ENCODE measurements around the gene RNF113A.
"Not testable (repeated sequence)": the region's sequence is repeated elsewhere in the genome, so short reads cannot be mapped to it uniquely, and the experiment has no call there.

Gene RNF113A

DNA sequence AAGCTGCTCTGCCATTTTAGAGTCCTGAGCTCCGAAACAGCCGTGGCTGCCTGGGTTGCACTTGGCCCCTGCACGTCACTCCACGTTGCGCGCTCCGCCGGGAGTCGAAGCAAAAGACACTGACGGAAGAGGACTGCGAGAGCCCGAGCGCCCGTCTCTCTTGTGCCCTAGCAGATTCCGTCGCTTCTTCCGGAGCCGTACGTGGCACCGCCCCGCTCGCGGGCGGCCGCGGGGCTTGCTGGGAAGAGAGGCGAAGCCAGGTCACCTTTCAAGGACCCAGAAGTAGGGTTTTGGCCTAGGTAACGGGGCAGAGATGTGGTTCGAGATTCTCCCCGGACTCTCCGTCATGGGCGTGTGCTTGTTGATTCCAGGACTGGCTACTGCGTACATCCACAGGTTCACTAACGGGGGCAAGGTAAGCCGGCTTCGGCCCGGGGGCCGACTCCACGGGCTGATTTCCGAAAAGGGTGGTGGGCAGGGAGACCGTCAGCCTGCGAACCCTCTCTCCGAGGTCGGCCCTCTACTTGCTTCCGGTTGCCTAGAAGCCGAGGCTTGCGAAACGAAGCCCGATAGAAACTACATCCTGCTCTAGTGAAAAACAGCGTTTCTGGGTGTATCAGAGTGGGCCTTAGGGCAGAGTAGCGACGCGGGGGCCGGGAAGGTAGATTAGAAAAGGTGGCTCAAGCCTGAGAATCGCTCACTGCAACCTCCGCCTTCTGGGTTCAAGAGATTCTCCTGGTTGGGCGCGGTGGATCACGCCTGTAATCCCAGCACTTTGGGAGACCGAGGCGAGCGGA is at the start of gene RNF113A, which contains the start of gene NDUFA1:
RNF113A (minus strand) TSS at position 135 of the 797 bp plus-strand sequence; CDS start at position 15, 120 bp downstream.
NDUFA1 (plus strand) TSS at position 234 of the 797 bp plus-strand sequence; CDS start at position 314, 80 bp downstream.
- DNase-seq, result peak; percentile 81

DNA sequence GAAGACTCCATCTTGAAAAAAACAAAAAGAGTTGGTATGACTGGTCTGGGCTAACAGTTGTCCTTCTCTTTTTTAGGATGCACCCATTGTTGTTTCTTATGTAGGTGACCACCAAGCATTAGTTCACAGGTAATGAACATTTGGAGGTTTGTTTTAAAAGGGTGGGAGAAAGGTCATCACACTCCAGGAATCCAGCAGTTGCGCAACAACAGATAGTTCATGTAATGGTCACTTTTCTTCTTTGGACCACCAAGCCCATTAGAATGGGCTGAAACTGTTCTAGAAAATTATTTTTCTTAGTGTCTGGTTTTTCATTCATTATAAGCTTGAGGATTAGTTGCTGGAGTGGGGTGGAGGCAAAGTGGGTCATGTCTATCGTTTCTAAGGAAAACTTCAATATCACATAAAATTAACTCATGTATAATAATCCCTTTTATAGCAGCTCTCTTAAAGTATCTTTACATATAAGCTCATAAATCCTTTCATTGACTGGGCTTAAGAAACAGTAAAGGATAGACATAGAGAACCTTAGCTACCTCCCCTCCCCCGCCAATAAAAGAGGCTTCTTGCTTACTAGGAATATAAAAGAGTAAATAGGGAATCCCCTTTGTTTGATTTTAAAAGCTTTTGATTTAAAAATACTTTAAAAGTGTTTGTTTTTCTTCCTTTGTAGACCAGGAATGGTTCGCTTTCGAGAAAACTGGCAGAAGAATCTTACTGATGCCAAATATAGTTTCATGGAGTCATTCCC is 48.5 kb upstream of the RNF113A start:
- no peak for DNase-seq

DNA sequence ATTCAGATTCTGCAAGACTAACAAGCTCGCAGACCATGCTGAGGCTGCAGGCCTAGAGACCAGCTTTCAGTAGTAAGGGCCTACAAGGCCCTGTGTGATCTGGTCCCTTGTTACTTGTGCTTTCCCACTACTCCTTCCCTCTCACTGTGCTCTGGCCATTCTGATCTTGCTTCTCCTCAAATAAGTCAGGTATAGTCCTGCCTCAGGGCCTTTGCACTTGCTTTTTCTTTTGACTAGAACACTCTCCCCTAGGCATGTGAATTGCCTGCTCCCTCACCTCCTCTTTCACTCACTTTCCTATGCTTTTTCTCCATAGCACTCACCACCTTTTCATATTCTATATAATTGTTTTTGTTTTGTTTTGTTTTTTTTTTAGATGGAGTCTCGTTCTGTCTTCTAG is 46.3 kb upstream of the RNF113A start:
- DNase-seq, result no peak

DNA sequence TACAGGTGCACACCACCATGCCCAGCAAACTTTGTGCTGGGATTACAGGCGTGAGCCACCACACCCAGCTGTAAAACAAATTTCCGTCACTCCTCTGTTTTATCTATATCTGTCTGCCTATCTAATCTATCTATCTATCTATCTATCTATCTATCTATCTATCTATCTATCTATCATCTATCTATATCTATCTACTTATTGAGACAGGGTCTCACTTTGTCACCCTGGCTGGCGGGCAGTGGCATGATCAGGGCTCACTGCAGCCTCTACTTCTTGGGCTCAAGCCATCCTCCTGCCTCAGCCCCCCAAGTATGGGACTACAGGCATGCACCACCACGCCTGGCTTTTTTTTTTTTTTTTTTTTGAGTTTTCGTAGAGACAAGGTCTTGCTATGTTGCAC is 44.8 kb upstream of the RNF113A start:
- DNase-seq, result no peak

DNA sequence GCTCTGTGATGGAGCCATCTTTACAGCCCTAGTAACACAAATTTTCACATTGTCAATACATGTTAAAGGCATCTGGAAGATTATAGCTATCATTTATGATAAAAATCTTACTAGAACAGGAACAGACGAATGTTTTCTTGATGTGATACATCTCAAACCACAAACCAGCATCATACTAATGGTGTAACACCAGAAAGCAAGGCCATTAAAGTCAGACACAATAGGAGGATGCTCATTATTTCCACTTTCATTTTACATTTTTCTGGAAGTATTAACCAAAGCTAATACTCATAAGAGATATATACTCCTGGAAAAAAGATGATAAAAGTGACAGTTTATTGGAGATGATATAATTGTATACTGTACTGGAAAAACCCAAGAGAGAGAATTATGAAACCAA is 29.4 kb upstream of the RNF113A start:
- DNase-seq, result no peak

DNA sequence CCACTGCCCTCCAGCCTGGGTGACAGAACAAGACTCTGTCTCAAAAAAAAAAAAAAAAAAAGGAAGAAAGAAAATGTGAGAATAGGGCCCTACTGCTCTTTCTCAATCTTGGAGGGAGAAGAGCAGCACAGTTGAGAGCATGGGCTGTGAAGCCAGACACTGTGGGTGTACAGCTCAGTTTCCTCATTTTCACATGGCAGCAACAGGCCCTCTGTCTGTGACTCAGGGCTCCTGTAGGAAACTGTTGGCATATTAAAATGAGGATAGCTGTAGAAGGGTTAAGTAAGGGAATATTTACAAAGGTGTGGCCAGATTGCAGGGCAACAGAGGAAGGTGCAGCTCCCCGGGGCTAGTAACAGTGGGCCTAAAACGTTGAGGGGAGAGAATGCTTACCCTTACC is 27.6 kb upstream of the RNF113A start:
- peak; percentile 89 for DNase-seq

DNA sequence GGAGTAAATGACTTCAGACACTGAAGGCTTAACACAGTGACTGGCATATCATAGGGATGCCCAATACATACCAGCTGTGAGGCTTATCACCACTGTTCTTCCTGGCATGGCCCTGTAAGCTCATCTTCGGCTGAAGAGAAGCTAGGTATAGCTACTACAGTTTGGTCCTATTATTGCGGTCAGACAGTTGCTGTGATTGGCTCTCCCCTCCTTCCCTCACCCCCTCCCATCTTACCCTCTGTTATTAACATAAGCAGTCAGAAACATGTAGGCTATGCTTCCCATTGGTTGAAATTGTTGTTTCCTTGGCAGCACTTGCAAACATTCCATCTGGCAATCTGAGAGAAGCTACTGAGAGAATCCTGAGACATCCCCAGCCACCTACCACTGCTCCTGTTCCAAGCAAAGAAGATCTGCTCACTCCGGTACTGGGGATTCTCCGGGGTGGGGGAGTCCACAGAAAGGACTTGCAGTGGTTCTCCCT is 24.4 kb upstream of the RNF113A start, which contains the start of gene AKAP14:
AKAP14 (plus strand) TSS at position 51 of the 484 bp plus-strand sequence. CDS start 7,331 bp downstream, outside the sequence.
- no peak for DNase-seq

DNA sequence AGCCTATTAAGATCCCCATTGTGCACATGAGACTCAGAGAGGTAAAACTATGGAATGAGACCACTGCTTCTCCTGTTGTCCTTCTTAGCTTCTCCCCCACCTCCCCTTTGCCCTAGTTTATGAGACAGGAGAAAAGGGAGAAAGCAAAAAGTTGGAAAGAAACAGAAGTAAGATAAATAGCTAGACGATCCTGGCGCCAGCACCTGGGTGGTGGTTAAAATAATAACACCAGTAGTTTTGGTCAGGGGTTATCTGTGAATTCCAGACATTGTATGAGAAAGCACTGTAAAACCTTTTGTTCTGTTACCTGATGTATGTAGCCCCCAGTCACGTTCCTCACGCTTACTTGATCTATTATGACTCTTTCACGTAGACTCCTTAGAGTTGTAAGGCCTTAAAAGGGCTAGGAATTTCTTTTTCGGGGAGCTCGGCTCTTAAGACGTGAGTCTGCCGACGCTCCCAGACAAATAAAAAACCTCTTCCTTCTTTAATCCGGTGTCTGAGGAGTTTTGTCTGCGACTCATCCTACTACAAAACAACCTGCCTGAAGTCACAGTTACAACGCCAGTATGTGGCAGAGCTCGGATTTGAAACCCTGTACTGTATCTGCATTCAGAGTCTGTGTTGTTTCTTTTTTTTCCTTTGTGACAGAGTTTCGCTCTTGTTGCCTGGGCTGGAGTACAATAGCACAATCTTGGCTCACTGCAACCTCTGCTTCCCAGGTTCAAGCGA is 20.6 kb upstream of the RNF113A start:
- not testable (repeated sequence) for DNase-seq

DNA sequence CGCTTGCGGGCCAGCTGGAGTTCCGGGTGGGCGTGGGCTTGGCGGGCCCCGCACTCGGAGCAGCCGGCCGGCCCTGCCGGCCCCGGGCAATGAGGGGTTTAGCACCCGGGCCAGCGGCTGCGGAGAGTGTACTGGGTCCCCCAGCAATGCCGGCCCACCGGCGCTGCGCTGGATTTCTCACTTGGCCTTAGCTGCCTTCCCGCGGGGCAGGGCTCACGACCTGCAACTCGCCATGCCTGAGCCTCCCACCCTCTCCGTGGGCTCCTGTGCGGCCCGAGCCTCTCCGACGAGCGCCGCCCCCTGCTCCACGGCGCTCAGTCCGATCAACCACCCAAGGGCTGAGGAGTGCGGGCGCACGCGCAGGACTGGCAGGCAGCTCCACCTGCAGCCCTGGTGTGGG is 19.1 kb upstream of the RNF113A start:
- DNase-seq, result not testable (repeated sequence)

DNA sequence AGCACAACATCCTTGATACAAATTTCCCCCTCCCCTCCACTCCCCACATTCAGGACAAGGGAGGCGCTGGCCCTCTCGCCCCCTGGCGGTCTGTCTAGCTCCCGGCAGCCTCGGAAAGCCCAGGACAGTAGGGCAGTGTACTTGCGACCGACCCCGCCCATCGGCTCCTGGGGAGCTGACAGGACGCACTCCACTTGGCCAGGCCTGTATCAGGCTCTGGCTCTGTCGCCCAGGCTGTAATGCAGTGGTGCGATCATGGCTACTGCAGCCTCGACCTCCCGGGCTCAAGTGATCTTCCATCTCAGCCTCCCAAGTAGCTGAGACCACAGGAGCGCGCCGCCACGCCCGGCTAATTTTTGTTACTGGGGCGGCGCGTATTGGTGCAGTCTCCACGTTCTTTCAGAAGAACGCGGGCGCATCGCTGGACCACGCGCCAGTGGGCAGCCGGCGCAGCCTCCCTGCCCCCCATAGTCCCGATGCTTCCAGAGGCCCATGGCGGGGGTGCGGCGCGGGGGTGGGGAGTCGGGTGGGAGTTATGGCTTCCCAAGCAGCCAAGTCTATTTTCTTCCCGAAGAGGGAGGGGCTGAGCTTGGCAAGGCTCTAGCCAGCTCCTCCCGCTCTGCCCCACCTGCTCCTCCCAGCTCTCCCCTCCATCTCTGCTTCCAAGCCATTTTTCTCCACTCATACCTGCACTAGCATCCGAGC is 16.3 kb upstream of the RNF113A start:
- DNase-seq, result no peak

DNA sequence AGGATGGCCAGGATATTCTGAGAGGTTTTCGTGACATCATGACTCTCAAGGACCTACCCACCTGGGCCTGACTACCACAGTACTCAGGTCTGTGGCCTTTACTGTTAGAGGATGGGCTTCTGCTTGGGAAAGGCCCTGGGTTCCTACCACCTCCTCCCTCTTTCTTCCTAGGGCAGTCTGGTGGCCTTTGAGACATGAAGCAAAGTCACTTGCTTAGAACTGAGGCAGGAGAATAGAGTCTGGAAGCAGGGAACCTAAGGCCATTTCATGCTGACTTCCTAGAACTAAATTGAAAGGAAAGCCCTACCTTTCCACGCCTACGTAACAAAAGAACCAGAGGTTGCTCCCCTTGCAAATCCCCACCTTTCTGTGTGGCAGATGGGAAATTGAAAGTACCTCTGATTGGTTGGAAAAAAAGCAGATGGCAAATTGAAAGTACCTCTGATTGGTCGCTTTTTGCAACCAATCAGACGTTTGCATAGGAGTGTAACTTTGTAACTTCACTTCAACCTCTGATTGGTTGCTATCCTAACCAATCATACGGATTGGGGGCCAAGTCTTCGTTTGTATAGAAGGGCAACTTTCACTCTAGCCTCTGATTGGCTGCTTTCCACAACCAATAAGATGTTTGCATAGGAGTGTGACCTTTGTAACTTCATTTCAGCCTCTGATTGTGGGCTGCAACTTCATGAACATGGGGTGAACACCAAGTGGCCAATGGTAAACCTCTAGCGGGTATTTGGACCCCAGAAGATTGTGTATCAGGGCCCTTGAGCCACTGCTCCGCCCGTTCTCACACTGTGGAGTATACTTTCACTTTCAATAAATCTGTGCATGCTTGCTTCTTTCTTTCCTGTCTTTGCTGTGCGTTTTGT is 14.3 kb upstream of the RNF113A start:
- peak; percentile 3 for DNase-seq

DNA sequence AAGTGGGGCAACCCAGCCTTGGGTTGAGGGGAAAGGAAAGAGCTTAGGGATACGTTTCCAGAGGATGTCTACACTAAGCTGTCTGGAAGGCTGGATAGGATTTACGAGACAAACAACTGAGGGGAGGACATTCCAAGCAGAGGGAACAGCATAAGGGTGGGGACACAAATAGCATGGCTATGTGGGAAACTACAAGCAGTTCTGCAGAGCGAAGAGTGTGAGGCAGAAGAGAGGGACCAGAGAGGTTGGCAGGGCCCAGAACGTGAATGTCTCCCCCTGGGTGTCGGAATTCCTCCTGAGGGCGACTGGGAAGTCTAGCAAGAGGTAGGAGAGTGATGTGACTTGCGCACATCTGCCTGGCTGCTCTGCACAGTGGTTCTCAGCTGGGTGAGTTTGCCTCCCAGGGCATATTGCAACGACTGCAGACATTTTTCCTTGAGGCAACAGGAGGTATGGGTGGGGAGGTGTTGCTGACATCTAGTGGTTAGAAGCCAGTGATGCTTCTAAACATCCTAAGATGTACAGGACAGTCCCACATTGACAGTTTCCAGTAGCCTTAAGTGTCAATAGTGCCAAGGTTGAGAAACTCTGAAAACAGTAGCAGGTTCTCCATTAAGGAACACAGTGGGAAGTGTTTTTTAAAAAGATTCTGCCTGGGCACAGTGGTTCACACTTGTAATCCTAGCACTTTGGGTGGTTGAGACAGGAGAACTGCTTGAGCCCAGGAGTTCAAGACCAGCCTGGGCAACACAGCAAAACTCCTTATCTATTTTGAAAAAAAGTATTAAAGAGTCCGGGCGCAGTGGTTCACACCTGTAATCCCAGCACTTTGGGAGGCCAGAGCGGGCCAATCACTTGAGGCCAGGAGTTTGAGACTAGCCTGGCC is 9.3 kb upstream of the RNF113A start:
- peak; percentile 52 for DNase-seq

DNA sequence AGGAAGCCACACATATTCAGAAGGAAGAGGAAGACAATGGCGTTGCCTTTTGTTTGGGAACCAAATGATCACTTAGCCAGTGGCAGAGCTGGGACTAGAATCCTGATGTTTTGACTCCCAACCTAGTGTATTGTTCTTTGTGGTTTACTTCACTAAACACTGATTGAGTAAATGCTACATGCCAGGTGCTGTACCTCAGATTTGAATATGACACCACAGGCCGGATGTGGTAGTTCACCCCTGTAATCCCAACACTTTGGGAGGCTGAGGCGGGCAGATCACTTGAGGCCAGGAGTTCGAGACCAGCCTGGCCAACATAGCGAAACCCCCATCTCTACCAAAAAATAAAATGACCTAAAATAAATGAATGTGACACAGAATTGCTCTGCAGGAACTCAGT is 8.5 kb upstream of the RNF113A start:
- DNase-seq, result no peak

DNA sequence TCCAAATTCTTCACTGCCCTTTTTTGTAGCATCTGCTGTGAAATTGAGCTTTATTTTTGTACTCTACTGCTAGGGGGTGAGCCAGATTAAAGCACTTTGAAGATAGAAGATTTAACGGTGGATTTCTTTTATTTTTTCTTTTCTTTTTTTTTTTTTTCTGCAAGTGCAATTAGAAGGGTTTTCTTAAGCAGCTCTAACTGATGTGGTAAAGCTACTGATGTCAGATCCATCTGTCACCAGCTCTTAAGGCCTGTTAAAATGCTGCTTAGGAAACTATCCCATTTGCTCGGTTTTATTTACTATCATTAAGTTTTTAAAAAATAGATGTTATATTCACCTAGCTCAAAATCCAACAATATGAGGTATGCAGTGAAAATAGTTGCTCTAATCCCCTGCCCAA is 7.2 kb upstream of the RNF113A start:
- DNase-seq, result no peak

DNA sequence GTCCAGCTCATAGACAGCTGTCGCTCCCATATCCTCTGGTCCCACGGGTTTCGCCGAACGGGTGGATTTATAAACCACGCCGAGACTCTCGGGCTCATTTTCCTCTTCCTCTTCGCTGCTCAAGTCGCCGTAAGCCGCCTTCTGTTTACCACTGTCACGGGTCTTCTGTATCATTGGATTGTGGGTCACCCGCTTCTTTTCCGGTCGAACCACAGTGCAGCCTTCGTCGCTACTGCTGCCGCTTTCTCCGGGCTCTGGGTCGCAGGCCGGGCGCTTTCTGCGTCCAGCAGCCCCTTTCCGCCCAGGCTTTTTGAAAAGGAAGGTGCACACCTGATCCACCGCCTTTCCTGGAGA is 311 bp downstream of the RNF113A start:
- no peak for DNase-seq

DNA sequence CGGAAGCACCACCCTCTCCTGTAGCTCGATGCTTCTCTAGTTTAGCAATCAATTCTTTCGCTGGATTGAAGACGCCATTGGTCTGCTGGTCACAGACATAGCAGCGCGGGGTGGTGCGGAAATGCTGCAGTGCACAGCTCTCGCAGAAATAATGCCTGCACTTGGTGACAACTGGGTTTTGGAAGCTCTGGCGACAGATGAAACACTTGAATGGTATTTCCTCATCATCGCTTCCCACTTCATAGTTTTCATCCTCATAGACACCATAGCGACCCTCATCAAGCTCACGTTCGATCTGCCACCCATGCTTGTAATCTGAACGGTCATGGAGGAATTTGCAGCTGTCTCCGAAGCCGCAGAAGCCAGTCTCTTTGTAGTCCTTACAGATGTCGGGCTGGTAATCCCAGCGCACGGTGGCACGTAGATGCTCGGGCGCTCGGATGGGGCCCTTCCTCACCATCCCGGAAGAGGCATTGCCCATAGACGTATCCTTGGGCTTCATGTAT is 854 bp downstream of the RNF113A start:
- DNase-seq, result peak; percentile 48

DNA sequence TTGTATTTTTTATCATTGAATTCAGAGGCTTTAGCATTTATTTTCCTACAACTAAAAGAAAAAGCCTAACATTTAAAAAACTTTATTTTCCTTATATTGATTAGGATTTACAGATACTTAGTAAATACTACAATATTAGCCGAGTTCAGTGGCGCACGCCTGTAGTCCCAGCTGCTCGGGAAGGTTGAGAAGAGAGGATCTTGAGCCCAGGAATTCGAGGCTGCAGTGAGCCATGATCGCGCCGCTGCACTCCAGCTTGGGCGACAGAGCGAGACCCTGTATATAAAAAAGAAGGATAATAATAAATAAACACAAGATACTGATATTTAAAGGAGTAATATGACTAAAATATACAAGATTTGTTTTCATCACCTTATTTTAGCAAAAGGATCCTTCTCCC is 18.1 kb downstream of the RNF113A start:
- no peak for DNase-seq

DNA sequence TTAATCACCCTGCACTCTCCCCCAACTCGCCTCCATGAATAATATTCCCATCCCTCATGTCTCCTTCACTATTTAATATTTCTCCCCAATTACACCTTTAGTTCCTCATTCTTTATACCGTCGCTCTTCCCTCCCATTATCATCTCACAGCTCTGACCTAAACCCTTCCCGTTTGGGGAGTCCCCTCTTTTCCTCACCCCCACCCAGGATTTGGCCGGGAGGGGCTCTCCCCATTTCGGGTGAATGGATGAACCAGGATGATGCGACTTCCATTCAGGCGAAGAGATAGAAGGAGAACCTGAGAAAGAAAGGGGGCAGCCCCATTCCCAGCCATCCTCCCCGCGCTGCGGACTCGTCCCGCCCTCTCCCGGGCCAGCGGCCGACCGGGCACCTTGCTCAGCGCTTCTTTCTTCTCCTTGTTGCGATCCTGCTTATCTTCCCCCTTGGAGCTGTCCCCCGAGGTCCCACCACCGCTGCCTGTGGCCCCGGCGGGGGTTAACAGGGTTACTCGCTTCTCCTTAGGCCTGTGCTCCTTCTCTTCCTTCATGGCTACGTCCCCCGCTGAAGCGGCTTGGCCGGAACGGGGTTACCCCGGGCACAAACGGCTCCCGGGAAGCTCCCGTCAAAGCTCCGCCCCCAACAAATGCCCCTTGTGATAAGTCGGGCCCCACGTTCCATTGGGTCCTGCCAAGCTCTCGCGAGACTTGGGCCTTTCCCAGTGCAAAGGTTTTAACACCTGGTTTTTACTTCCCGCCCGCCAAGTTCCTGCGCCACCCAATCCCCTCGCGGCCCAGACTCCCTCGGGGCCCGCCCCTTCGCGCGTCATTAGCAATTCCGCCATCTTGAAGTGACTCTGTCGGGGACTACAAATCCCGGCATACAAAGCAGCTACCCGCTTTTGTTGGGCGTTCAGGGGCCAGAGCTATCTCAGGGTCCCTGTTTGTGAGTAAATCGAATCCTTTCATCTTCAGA is 18.9 kb downstream of the RNF113A start, which contains the start of gene UPF3B:
UPF3B (minus strand) TSS at position 582 of the 972 bp plus-strand sequence; CDS start at position 547, 35 bp downstream.
- DNase-seq, result peak; percentile 97

DNA sequence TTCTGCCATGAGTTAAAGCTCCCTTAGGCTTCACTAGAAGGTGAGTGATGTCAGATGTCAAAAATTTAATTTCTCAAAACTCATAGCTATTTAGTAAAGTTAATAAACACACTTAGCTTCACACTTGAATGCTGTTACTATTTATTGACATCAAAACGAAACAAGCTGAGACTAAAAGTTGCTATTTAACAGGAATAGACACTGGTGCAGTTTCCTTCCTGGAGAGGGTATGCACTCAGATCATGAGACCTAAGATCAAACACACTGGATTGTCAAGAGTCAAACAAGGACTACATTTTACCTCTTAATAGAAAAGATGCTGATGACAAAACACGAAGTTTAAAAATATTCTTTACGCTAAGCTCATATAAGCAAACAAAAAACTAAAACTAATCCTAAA is 37.6 kb downstream of the RNF113A start:
- DNase-seq, result no peak
